HG02943 (cell line): ENCODE measurements around the gene CXXC4.

ENCODE experiments used
- ATAC-seq: cut with Tn5 transposase; IDR thresholded peaks from one replicate; pipeline ENCODE4 v1.9.1; 2021; ENCODE audit warnings: mild to moderate bottlenecking, low read depth, moderate library complexity; ENCODE audit not compliant: unreplicated experiment

CXXC4 gene

DNA sequence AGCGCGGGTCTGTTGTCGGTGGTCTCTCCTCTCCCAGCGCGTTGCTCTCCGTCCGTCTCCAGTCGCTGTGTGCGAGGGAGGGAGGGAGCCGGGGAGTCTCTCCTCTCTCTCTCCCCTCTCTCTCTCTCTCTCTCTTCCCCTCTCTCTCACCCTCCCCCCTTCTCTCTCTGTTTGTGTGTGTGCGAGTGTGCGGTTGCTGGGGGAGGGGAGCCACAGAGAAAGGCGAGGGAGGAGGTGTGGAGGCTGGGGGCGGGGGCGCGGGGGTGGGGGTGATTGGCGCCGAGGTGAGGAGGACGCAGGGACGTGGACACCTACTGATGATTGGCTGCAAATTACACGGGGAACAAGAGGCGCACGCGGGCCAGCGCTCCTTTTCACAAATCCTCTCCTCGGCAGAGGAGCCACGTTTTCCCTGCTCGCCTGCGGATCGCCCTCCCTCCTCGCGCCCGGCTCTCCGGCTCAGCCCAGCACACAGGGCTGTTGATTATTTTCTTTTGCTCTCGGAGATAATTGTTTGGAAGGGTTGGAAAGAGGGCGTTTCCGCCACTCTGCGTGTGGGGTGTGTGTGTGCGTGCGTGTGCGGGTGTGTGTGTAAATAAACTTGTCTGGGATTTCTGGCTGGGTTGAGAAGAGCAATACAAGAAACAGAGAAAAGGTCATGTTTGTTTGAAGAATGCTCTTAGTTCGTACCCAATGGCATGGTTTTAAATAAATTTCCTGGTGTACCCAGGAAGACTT, at the start of gene CXXC4:
Gene CXXC4 (minus strand): TSS at position 73 of the 738 bp plus-strand sequence. CDS start 3,092 bp downstream, outside the sequence.
- ATAC-seq: peak; percentile 29

DNA sequence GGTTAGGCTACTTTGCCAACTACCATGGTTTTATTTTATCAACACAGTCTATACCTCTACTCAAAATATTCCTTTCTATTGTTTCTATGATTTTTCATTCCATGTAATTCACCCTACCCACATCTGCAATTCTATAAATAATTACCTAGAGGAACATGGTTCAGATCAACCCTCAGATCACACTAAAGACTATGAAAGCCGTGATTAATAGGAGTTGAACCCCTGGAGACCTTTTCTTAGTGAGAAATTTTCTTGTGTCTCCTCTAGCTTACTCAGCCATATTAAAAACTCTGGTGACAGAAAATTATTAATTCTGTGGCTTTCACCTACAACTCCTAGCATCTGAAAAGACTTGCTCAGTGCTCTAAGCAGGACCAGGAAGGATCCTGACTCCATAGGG, 38.5 kb upstream of the CXXC4 start:
- no peak for ATAC-seq

DNA sequence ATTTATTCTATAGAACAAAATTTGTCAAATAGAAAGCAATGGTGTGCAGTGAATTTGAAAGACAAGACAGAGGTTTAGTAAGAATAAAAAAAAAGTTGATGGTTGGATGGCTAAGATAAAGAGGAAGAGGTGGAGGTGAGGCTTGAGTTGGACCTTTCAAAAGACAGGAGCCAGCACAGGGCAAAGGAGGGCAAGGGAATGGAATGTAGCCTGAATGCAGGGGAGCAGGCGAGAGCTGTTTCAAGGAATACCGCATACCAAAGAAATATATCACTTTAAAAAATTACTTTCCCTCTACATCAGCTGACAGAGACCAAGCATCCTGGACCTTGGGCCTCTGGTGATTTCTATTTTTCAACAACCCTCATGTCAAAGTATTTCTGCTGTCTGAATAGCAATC, 38.0 kb upstream of the CXXC4 start:
- no peak for ATAC-seq

DNA sequence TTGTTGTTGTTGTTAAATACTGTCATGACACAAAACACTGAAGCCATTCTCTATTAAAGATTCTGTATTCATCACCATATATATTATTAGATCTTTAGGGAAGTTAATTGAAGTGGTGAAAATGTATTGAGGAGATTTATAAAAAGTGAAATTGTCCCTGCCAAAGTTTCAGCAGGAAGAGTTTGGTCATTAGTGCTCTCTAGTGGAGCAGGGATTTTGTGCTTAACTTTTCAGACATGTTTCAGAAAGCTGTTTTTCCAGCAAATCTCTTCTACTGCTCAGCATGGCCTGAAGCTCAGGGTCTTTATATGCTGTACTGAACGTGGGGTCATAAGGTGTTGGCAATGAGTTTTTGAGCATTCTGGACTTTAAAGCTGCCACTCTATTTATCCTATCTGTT, 36.7 kb upstream of the CXXC4 start:
- ATAC-seq: no peak

DNA sequence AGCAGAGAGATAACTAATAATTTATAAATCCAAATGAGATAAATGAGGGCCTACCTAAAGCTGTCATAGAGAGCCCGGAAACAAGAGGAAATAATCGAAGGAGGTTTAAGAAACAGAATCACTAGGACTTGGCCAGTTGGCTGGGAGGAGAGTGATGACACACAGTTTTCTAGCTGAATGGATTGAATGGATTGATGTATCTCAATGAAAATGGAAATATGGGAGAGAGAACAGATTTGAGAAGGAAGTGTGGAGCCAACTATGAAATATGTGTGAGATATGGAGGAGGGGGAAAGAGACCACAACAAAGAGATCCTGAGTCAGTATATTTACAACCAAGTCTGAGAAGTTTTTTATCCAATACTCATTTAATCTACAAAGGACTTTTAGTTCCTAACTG, 35.7 kb upstream of the CXXC4 start:
- ATAC-seq: no peak

DNA sequence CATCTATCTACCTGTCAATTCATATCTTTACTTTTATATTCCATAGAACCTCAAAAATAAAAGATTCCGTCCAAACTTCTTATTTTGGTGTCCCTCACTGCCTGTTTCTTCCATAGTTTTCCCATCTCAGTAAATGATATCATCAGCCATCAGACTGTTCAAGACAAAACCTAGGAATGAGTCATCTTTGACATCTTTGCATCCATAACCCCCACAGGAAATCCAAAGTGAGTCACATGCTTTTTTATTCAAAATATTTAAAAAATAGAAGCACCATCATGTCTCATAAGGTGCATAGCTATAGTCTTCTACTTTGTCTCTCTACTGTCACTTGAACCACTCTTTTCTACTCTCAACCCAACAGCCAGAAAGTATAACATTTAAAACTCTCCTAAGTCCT, 29.9 kb upstream of the CXXC4 start:
- no peak for ATAC-seq

DNA sequence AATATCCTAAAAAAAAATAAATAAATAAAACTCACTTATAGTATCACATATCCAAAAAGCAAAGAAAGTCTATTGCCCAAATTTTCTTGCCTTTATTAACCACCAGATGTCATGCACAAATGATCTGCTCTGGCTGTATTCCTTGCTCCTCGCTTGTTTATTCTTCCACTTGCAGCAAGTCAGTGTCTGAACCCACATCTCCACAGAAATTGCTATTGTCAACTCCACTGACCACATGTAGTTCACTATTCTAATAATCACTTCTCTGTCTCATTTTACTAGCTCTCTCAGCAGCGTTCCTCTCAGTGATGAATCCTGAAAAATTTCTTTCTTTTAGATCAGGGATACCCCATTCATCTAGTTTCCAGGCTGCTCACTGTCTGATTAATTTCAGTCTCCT, 29.3 kb upstream of the CXXC4 start:
- no peak for ATAC-seq

DNA sequence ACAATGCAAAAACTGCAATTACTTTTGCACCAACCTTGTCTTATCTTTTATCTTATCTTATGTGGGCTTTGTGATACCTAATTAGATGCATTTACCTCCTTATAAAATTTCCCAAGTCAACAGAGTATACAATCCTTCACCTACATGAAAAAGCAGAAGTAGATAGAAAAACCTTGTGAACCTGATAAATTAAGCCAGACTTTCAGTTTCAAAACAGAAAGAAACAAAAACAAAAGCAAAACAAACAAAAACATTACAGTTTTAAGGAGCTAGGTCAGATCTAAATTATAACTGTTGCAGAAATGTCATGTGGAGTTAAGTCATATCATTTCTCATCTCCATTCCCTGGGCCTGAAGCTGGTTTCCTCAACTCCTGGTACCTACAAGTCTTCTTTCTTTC, 24.9 kb upstream of the CXXC4 start:
- peak; percentile 89 for ATAC-seq

DNA sequence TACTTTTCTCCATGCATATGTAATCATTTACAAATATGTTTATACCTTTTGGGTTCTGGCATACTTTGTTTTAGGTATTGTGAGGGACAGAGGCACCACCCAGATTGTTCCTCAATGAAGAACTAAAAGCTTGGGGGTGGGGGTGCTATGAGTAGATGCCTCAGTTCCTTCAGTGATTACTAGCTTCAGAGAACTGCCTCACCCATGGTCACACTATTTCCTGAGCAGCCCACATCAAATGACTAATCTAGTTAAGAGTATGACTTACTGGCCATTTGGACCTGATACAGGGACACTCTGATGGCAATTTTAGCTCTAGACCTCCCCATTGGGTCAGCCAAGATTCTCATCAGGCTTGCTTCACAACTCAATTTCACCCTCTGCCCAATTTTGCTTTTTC, 22.2 kb upstream of the CXXC4 start:
- ATAC-seq: no peak

DNA sequence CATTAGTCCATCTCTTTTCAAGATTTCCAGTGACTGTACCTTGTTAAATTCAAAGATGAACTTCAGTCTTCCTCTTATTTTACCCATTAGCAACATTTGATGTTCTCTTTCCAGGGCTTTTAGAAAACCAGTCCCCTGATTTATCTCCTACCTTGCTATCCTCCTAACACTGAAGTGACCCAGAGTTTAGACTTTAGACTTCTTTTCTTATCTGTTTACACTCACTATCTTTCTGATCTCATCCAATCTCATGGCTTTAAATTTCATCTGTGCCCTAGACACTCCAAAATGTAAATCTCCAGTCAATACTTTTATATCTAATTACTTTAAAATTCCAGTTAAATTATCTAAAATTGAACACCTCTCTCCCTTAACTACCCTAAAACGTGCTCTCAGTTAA, 13.5 kb upstream of the CXXC4 start:
- no peak for ATAC-seq

DNA sequence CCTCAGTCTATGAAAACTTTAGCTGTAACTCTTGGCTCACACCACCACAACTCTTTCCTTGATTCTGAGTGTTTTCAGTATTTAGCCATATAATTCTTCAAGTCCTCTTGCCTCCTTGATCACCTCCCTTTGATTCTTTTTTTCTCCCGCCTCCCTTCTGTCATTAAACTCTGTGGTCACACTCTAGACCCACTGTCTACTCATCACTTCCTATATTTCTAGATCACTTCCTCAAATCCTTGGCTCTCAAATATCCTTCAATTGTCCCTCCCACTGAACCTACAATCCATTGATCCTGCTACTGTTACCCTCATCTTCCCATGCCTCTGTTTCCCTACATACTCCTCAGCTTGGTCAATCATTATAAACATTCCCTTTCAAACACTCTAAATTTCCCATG, 12.4 kb upstream of the CXXC4 start:
- ATAC-seq: no peak

DNA sequence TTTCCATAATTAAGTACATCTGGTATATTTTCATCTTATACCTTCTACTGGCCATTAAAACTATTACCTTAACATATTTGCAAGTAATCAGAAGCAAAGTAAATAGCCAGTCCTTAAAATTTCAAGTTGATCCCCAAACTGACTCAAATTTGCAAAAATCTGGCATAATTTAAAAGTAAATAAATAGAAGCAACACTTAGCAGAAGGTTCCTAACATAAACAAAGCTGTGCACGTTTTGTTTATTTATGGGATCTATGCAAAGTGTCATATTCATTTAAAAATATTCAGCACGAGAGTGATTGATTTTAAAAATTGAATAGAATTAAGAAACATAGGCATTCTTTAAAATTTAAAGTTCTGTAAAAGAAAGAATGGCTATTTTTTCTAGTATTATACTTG, 9.8 kb upstream of the CXXC4 start:
- ATAC-seq: no peak

DNA sequence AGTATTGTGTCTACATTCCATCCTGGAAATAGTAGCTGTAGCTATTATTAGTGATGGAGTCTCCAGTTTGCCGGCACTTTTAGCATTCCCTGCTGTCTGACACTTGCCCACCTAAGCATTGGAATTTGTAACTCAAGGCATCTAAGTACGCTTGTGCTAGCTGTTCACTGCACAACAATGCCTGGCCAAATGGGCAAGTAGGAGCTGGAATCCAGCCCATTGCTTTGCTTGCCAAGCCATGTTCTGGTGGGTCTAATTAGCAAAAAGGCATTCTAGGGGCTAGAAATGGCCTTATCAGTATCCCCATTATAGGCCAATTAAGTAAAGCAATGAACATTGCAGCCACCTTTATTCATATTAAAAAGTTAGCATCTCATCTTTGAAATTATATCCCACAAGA, 7.8 kb upstream of the CXXC4 start:
- ATAC-seq: no peak

DNA sequence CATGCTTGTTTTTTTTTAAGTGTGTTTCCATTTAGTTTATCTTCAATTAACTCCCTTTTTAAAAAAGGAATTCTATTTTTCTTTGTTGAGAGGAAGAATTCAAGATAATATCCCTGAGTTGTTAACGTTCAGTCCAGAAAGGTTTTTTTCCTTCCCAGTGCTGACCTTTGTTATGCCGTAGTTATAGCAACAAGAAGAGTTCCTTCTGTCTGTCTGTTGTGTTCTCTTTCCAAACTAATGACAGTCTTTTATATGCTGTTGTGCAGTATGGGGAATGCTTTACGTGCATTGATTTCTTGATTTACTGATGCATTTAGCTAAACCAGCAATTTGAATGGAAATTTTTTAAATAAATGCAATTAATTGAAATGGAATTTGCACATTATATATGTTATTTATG, 6.6 kb upstream of the CXXC4 start:
- ATAC-seq: no peak

DNA sequence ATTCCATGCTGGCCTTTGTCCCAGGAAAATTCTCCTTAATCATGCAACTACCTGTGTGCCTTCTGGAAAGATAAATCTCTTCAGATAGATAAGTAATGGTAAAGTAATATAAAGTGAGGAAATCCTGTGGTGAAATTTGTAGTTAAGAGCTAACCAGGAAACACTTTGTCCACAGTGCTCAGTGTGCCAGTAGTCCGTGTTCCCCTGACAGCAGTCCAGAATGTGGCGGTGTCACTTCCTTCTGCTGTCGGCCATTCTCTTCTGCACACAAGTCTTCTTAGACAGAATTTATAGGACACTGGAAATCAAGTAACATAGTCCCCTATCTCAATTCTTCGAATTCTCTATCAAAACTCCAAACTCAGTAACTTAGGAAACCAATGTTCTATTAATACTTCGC, 5.7 kb upstream of the CXXC4 start:
- no peak for ATAC-seq

DNA sequence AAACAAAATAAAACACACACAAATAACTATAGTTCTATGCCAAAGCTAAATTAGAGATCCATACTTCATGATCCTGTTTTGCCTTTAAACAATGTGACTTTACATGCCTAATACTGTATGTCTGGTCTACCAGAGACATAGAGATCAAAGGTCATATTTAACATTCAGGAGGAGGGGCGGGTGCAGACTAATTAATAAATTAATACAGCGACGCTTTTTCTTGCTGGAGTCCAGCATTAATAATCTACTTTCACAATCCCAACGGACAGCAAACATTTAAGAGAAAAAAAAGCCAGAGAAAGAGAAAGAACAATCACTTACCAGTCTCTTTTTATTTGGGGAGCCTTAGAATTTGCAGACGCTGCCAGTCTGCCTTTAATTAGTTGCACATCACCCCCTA, 509 bp downstream of the CXXC4 start:
- ATAC-seq: no peak

DNA sequence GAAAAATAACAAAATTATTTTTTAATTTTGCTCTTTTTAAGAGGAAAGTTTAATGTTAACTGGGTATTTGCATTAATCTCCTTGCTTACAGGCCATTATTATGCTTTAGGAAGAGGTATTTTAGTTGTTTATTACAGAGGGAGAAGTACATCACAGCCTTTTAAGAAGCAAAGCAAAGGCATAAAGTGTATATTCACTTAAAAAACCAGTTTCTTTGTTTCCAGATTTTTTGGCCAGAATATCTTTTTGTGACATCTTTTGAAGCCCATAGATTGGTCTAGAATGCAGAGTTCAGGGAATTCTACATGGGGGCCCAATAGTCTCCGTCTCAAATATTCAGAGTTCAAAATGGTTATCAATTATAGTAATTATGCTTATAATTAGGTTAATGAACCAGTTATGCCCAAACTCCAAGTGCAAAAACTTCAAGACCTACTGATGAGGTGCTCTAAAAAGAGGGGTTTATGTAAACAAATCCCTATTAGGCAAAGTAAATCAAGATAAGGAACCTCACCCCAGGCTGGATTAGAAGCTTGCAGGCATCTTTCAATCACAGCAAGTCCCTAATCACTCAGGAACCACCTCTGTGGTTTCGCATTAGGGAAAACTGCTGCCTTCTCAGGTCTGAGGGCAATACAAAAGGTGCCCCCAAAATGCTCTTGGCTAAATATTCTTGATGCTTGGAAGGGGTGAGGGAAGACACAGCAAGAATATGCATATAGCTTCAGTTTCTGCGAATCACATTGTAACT, 1.4 kb downstream of the CXXC4 start:
- no peak for ATAC-seq

DNA sequence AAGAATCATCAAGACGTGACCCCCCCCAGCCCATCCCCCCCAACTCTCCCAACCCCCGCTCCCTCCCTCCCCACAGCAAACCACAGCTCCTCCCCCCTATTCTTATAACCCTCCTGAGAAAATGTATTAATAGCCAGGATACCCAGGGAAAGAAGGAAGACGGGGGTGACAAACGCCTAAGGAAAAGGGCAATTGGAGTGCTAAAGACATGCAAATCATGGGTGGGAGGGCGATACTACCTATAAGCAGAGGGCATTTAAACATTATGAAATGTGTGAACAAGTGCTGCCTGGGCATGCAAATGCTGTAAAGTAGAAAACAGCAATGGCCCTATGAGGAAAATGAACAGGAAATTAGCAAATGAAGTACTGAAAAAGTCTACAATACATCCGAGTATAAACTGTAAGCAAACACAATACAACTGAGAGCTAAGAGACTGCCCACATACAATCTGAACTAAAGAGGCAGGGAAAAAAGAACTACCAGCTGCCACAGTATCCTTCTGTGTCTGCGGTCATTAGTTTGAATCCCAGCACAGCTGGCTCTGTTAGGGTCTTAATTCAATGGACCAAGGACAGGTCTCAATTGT, 2.4 kb downstream of the CXXC4 start:
- ATAC-seq: peak; percentile 31

DNA sequence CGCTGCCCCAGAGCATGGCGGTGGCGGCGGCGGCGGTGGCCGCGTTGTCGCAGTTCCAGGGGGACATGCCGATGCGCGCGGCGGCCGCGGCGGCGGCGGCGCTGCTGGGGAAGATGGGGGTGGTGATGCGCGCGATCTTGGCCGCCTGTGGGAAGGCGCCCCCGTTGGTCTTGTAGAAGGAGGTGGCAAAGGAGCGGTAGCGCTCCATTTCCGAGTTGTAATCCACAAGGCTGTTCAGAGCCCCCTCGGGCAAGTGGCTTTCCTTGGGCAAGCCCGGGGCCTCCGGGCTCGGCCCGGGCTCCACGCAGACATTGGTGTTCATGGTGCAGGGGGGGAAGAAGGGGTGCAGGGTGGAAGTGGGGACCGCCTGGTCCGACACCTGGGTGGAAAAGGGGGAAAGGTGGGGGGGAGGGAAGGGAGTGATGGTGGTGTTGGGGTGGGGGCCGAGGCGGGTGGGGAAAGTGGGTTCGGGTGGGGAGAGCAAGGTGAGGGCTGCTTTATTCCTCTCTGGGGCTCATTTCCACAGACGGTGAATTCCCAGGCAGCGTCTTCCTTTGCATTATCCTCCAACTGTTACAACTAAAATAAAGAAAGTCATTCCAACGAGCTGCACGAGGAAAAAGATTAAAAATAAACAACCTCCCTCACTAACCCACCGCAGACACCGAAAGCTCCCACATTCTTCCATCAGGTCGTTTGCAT, 3.1 kb downstream of the CXXC4 start:
- ATAC-seq: peak; percentile 19

DNA sequence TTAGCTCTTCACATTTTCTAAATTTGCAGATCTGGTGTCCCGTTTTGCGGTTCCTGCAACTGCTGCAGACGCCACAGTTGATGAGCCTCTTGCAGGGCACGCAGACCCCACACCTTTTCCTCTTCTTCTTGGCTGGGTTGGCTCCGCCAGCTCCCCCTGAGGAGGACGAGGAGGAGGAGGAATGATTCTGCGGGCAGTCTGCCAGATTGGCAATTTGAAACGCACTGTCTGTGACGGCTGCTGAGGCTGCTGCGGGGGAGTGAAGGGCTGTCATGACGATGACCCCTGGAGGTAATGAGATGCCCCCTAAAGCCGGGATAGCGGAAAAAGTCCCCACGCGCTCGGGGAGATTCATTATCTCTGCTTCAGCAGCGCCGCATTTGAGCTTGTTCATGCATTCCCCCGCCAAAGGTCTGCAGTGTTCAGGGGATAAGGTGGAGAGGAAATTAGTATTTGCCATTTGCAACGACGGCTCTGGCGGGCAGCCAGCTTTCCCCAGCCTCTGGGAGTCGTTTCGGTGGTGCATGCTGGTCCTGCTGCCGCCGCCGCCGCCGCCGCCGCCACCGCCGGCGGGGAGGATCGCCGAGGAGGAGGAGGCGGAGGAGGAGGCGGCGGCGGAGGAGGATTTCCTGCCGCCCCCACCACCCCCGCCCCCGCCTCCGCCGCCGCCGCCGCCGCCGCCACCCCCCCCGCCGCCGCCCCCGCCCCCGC, 3.8 kb downstream of the CXXC4 start:
- peak; percentile 21 for ATAC-seq
